ENCODE data around the gene STIM2.

Gene STIM2

DNA sequence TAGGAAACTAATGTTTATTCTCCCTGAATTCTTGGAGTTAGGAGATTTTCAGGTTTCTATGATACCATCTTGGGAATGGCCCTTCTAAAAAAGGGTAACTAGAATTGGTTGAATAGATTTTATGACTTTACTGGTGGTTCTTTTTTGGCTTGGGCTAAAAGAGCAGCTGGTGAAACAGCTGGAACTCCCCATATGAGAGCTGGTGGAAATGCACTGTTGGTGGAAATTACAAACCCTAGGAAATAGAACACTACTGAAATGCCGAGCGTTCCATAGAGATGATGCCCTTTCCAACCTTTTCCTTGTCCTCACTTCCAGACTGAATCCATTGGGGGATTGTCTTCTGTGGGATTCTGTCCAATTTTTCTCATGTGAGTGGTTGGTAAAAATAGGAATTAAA lies 139.5 kb downstream of the STIM2 start:
- DNase-seq (ENCODE audit: low read depth in 2 of 3, low spot score in 2 of 3): no peak

DNA sequence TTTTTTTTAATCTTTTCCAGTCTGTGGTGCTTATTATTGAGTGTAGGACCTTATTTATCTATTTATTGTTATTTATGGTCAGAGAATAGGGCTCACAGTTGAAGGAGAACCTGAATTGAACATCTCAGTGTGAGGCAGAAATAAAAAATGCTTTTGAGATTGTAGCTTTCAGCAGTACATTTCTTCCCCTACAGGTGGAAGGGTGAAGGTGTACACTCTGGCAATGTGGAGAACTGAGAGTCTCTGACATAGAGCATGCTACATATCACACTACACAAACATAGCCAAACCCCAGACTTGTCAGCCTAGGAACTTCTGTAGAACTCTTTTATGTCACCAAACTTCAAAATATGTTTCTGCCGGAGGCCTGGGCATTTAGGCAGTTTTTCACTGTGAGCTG lies 140.2 kb downstream of the STIM2 start:
- DNase-seq (ENCODE audit: low read depth in 2 of 3, low spot score in 2 of 3): no peak

DNA sequence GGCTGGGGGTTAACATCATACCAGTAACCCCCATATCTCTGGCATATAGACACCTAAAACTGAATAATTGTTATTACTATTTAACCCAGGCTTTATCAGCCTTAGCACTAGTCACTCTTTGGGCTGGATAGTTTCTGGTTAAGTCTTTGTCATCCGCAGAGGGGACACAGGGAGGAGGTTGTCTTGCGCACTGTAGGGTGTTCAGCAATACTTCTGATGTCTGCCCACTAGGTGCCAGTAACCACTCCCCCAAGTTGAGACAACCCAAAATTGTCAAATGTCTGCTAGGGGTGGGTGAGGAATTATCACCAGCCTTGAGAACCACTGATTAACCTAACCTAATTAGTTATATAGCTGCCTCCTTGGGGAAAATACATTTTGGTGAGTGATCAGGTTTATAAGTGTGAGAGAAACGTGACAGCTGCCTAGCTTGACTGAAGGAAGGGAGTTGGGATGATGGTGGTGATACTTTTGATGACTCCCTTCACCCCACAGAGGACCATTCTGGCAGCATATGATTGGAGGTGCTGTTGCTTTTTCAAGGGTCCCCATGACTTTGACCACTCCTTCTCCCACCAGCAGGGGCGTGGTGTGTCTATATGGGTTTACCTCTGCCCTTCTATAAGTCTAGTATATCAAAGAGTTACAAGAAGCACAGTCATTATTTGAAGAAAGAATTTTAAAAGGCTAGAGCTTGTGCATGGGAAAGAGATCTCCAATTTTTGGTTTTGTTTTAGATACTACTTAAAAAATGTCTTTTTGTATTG lies 140.9 kb downstream of the STIM2 start:
- no peak for DNase-seq (ENCODE audit: low read depth in 2 of 3, low spot score in 2 of 3)

DNA sequence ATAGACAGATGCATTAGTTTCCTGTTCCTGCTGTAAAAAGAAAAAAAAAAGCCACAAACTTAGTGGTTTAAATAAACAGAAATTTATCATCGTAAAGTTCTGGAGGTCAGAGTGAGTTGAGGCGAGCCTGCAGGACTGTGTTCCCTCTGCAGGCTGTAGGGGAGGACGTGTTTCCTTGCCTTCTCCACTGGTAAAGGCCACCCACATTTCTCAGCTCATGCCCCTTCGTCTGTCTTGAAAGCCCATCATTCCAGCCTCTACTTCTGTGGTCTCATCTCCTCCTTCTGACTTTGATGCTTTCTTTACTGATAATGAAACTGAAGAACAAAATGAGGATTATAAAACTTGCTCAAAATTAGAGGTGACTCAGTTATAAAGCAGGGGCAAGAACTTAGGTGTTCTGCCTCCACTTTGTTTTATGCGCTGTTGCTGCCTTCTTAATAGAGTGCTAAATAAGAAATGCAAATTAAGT lies 143.0 kb downstream of the STIM2 start:
- no peak for DNase-seq (ENCODE audit: low read depth in 2 of 3, low spot score in 2 of 3)

DNA sequence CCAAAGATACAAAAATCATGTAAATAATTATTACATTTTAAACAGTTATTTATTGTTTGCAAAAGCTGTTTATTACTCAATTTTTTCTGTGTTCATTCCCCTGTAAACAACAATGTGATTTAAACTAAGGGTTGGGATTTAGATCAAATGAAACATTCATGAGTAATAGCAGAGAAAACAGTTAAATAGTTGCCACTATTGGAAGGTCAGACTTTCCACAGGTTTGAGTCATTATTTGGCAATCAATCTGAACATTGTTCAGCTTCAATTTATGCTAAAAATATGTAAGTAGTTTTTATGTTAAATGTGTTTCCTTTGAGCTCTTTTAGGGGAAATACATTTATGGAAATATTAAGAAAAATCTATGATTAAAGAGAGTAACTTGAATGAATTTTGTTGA lies 144.9 kb downstream of the STIM2 start:
- no peak for DNase-seq (ENCODE audit: low read depth in 2 of 3, low spot score in 2 of 3)

DNA sequence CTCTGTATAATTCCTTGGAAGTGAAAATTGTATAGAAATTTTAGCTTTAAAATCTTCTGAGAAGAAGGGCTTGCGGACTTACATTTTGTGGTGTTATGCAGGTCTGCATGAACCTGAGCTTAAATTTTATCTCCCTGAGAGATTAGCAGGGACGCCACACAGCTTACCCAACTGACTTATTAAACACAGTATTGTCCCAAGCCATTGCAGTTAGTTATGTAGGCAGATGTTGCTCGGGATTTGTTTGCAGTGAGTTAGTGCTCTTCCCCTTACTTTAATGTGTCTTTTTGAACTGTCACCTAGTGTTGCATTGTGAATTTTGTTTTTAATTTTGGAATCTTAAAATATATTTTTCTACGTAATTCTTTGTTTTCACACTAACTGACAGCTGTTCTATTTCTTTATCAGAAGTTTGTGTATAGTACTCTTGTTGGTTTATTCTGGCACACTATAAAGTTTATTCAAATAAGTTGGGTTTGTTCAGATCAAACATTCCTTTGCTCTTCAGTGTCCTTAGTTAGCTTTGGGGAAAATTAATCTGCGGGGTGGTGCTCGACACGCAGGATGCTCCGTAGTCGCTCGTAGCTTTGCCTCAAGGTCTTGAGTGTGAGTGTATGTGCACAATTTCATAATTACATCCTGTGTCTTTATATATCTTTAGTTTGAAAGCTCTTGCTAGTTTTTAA lies 145.4 kb downstream of the STIM2 start:
- no peak for DNase-seq (ENCODE audit: low read depth in 2 of 3, low spot score in 2 of 3)

DNA sequence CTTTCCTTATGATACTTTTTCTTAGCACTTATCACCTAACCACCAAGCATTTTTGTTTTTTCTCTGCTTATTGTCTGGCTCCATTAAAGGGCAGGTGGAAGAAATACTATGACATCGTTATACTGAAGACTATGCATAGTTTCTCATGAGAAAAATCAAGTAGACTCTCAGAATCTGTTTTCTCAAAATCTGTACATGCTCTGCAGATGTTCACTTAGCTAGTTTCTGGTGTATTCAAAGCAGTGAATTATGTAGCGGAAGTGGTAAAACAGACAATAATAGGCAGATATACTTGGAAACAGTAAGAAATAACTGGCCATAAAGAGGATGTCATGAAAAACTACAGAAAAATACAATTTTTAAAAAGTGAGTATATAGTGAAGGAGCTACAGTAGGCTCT lies 146.0 kb downstream of the STIM2 start:
- DNase-seq (ENCODE audit: low read depth in 2 of 3, low spot score in 2 of 3): no peak

DNA sequence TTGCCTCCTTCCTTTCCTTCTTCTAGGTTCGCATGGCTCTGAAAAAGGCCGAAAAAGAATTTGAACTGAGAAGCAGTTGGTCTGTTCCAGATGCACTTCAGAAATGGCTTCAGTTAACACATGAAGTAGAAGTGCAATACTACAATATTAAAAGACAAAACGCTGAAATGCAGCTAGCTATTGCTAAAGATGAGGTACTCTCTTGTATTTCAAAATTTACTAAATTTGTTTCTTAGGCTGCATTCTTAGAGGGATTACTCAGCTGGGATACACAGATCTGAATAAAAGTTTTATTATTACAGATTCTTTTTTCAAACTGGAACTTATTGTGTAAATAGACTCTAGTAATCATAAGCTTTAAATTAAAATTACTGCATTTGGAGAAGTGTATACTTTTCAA lies 146.9 kb downstream of the STIM2 start:
- DNase-seq (ENCODE audit: low read depth in 2 of 3, low spot score in 2 of 3): no peak

DNA sequence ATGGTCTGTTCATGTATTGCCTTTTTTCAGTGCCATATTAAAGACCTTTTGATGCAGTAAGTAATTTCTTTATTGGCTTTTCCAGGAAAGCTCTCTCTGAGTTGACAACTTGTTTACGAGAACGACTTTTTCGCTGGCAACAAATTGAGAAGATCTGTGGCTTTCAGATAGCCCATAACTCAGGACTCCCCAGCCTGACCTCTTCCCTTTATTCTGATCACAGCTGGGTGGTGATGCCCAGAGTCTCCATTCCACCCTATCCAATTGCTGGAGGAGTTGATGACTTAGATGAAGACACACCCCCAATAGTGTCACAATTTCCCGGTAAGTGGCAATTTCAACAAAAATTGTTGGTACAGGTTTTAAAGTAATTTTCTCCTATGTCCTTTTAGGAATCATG lies 148.0 kb downstream of the STIM2 start:
- no peak for DNase-seq (ENCODE audit: low read depth in 2 of 3, low spot score in 2 of 3)

DNA sequence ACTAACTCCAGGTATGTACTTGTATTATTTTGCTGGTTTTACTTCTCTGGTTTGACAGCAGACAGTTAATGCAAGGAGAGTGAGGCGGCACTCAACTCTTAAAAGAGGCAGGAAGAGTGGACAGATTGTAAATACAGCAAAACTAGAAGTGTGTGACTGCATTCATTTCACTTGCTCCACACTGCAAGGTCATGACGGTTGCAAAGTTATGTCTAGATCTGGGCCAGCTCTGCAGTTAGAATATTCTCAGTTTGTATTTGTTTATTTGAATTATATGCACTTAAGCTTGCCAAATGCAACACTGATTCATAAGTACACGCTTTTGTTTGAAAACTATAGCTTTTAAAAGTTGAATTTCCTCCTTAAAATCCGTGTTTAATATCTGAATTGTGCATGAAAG lies 148.9 kb downstream of the STIM2 start:
- DNase-seq (ENCODE audit: low read depth in 2 of 3, low spot score in 2 of 3): no peak

DNA sequence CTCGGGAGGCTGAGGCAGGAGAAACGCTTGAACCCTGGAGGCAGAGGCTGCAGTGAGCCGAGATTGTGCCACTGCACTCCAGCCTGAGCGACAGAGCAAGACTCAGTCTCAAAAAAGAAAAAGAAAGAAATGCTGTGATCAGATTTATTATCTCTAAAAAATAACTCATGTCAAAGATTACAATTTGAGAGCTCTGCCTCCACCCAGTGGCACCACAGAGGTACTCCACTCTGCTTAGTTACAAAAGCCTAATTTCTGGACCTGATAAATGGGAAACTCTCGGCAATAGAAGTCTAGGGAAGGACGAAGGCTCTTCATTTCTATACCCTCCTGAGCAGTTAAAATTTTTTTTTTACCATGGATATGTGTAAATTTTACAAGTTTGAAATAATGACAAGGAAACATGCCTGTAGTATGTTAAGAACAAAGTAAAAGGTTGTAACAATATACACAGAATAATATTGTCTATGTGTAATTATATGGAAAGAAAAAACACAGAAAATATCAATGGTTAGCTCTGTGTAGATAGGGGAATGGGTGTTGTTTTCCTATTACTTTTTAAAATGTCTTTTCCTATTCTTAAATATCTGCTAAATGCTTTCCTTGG lies 149.8 kb downstream of the STIM2 start:
- no peak for DNase-seq (ENCODE audit: low read depth in 2 of 3, low spot score in 2 of 3)

DNA sequence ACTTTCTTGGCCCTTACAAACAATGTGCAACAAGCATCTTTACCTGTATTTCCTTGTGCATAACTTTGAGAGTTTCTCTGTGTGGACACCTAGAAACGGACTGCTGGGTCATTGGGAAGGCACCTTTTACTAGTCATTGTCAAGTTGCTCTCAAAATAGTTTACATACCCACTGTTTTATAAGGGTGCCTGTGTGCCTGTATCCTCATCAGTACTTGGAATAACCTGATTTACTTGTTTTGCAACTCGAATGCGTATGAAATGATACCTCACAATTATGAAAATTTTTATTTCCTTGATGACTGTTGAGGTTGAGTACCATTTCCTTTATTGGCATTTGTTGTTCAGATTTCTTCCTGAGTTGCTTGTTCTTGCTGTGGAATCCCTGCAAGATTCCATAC lies 150.8 kb downstream of the STIM2 start:
- no peak for DNase-seq (ENCODE audit: low read depth in 2 of 3, low spot score in 2 of 3)

DNA sequence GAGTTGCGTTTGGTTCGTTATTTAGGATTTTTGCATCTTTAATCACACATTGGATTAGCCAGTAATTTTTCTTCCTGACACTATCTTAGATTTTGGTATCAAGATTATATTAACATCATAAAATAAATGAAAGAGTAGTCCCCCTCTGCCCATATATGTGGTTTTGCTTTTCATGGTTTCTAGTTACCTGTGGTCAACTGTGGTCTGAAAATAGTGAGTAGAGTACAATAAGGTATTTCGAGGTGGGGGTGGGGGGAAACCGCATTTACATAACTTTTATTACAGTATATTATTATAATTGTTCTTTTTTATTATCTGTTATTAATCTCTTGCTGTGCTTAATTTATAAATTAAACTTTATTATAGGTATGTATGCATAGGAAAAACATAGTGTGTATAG lies 152.4 kb downstream of the STIM2 start:
- DNase-seq (ENCODE audit: low read depth in 2 of 3, low spot score in 2 of 3): no peak

DNA sequence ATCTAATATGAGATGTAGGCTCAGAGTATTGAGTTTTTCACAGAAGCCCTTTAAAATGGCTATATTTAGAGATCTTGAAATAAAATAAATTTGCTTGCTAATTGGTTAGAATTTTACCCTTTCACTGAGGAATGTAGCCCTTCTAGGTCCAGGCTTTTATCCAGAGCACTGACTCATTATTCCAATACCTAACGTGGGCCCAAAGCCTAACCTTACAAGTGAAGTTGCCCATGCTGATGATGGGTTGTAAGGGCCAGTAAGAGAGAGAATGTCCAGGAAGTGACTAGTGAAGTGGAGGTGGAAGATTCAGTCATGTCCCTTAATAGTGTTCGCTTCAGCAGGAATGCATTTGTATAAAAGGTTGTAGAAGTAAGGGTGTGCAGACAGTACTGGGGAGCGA lies 155.9 kb downstream of the STIM2 start:
- no peak for DNase-seq (ENCODE audit: low read depth in 2 of 3, low spot score in 2 of 3)

DNA sequence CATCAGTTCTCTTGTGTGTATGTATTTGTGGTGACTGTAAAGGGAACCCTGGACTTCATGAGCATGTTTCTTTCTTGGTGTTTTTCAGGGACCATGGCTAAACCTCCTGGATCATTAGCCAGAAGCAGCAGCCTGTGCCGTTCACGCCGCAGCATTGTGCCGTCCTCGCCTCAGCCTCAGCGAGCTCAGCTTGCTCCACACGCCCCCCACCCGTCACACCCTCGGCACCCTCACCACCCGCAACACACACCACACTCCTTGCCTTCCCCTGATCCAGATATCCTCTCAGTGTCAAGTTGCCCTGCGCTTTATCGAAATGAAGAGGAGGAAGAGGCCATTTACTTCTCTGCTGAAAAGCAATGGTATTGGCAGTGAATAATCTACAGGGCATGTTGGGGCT lies 157.0 kb downstream of the STIM2 start:
- no peak for DNase-seq (ENCODE audit: low read depth in 2 of 3, low spot score in 2 of 3)

DNA sequence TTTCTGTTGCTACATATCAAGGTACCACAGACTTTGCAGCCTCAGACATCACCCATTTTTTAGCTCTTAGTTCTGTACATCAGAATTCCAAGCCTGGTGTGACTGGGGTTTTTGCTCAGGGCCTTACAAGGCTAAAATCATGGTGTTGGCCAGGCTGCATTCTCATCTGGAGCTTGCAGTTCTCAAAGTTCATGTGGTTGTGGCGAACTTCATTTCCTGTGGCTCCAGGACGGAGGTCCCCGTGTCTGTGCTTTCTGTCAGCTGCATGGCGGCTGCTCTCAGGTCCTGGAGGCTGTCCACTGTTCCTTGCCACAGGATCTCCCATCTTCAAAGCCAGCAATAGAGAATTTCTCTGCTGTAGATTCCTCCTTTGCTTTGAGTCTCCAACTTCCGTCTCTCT lies 157.4 kb downstream of the STIM2 start:
- no peak for DNase-seq (ENCODE audit: low read depth in 2 of 3, low spot score in 2 of 3)

DNA sequence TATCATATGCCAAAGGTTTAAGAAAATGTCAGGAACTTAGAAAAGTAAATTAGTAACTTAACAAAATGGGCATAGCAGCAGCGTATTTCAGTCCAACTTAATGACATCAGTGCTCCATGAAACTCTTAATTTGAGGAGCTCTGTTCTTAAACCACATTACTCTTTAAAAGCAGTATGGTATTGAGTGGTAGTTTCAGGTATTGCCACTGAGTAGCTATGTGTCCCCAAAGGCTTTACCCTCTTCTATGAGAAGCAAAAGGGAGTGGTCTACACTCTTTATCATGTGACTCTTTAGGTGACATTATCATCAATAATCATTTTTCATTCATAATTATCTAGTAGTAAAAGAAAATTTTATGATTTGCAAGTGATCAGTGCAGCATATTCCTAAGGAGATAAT lies 158.3 kb downstream of the STIM2 start:
- no peak for DNase-seq (ENCODE audit: low read depth in 2 of 3, low spot score in 2 of 3)

DNA sequence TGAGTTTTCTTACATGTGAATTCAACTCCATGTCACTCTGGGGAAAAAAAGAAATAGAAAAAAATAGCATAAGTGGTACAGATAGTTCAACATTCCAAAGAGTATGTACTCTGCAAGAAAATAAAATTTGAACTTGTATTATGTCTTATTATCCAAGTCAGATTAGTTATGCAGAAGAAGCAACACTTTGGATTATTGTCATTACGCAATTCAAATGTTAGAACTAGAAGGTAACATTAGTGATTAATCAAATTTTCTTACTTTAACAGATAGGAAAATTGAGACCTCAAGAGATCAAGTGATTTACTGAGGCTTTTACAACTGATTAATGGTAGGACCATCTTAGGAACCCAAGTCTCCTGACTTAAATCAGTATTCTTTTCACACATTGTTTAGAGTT lies 159.1 kb downstream of the STIM2 start:
- DNase-seq (ENCODE audit: low read depth in 2 of 3, low spot score in 2 of 3): no peak

DNA sequence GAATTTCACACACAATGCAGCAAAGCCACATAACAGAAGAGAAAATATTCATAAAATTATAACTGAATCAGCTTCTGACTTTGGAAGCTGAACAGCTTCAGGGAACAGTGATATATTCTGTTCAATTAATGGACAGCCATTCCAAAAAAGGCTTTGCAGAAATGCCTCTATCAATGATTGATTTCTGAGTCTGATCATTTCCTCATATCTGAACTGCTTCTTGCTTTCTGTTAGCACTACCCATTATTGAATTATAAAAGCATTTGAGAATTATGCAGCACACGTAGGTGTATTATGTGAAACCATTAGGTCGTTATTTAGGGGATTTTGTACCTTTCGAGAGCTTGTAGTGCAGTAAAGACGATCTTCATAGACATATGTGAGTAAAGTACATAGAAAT lies 159.6 kb downstream of the STIM2 start:
- no peak for DNase-seq (ENCODE audit: low read depth in 2 of 3, low spot score in 2 of 3)

DNA sequence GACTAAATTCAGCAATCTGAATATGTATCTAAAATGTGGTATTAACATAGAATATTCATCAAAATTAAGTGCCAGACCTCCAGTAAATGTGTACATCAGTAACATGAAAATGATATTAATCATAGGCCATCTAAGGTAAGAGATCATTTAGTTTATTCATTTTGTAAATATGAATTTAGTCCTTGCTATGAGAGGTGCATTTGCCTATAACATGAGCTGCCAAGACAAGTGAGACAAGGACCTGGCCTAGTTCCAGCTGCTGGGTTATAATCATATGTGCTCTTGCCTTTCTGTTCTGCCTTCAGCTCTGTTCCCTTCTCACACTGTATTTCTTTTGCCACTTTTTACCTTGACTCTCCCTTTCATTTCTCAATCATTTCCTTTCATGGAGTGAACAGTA lies 160.0 kb downstream of the STIM2 start:
- no peak for DNase-seq (ENCODE audit: low read depth in 2 of 3, low spot score in 2 of 3)

DNA sequence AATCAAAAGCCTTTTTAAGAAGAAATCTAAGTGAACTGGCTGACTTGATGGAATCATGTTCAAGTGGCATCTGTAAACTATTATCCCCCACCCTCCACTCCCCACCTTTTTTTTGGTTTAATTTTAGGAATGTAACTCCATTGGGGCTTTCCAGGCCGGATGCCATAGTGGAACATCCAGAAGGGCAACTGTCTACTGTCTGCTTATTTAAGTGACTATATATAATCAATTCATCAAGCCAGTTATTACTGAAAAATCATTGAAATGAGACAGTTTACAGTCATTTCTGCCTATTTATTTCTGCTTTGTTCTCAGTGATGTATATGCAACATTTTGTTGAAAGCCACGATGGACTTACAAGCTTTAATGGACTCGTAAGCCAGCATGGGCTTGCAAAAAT lies 162.3 kb downstream of the STIM2 start:
- no peak for DNase-seq (ENCODE audit: low read depth in 2 of 3, low spot score in 2 of 3)

DNA sequence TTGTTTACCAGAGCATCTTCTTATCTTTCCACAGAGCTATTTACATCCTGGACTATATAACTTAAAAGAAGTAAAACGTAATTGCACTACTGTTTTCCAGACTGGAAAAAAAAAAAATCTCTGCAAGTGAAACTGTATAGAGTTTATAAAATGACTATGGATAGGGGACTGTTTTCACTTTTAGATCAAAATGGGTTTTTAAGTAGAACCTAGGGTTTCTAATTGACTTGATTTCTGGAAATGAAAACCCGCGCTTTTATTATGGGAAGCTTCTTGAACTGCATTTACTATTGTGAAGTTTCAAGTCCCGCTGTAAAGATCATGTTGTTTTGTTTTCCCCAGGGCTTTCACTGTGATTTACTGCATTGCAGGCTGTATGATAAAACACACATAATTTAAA lies 162.7 kb downstream of the STIM2 start:
- DNase-seq (ENCODE audit: low read depth in 2 of 3, low spot score in 2 of 3): no peak

DNA sequence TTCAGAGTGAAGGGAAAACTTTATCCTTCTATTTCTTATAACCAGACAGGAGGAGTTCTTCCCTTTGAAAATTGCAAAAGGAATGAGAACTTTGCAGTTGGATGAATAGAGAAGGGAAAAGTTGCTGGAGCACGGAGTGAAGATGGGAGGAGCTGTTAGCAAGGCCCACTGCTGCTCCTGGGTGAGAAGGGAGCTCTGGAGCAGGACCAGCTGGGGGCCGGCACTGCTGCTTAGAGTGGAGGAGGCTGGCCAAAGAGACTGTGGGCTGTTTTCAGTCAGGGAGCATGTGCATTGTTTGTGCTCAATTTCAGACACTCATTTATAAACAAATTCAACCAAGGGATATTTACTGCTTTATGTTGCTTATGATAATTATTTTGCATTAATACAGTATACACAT lies 164.2 kb downstream of the STIM2 start:
- DNase-seq (ENCODE audit: low read depth in 2 of 3, low spot score in 2 of 3): no peak
